Anterior cingulate cortex (tissue), 58 donors: ENCODE measurements around the gene BTG2.
A peak's percentile ranks its signal among the peaks of the same experiment; 100 is the strongest.
"Not testable (repeated sequence)": the region's sequence is repeated elsewhere in the genome, so short reads cannot be mapped to it uniquely, and the experiment has no call there.

Experiments
- DNase-seq, 58 donors: peaks; one replicate each; lab custom pipeline; 2025; lab: John Stamatoyannopoulos, UW

Gene BTG2, protein sequence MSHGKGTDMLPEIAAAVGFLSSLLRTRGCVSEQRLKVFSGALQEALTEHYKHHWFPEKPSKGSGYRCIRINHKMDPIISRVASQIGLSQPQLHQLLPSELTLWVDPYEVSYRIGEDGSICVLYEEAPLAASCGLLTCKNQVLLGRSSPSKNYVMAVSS

GRCh38 chr1:203304919-203305808, at the start of gene BTG2:
TSS of gene BTG2 (plus strand) at chr1:203305519. CDS start at chr1:203305607, 88 bp downstream.
- DNase-seq: peak; percentile 54 to 100 (median 92)

GRCh38 chr1:203256636-203257035, 48.7 kb upstream of the BTG2 start:
- DNase-seq: not testable (repeated sequence)

- DNase-seq: no peak
Observed at GRCh38 chr1:203263496-203263895, 41.8 kb upstream of the BTG2 start.

- peak in 2 of 58 donors; percentile 24 to 39 for DNase-seq
Observed at GRCh38 chr1:203264052-203264501, 41.2 kb upstream of the BTG2 start.

DNA sequence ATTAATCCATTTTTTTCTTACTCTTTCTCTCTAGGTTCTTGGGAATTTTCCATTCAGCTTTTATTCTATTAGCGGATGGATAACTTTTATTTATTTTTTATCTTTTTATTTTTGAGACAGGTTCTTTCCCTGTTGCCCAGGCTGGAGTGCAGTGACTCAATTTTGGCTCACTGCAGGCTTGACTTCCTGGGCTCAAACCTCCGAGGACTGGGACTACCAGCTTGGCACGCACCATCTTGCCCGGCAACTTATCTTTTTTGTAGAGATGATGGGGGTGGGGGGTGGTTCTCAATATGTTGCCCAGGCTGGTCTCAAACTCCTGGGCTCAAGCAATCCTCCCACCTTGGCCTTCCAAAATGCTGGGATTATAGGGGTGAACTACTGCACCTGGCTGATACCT, 39.8 kb upstream of the BTG2 start:
- DNase-seq: no peak

DNA sequence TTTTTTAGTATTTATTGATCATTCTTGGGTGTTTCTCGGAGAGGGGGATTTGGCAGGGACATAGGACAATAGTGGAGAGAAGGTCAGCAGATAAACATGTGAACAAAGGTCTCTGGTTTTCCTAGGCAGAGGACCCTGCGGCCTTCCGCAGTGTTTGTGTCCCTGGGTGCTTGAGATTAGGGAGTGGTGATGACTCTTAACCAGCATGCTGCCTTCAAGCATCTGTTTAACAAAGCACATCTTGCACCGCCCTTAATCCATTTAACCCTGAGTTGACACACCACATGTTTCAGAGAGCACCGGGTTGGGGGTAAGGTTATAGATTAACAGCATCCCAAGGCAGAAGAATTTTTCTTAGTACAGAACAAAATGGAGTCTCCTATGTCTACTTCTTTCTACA, 39.2 kb upstream of the BTG2 start:
- DNase-seq: not testable (repeated sequence)

DNA sequence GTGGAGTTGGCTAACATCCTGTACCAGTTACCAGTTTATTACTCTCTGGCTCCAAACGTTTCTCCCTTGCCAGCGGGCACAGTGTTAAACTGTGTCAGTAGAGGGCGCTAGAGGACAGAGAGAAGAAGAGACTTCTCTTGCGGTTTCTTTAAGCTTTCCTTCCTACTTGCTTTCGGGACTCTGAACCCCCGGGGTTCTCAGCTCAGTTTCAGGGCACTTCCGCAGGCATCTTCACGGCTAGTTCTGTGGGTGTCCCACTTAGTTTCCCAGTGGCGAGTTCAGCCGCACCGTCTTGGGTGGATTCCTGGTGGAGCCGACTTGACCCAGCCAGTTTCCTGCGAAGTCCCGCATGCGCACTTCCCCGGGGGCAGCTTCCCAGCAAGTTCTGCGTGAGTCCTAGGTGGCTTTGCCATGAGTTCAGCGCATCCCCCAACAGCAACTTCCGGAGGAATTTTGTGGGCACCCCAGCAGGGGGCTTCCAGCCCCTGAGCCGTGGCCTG, 37.9 kb upstream of the BTG2 start:
- DNase-seq: peak in 53 of 58 donors; percentile 46 to 88 (median 73)

DNA sequence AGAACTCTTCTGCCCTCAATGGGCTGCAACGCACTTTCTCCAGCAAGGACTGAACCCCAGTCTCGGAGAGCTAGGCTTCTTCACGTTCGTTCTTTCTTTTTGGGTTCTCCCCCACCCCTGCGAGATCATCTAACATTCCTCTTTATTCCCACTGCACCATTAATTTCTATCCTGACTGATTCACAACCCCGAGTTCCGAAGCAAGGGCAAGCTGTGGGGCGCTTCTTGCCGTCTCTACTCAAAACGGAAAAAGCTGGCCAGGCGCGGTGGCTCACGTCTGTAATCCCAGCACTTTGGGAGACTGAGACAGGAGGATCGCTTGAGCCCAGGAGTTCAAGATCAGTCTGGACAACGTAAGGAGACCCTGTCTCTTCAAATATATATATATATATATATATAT, 37.4 kb upstream of the BTG2 start:
- no peak for DNase-seq

- DNase-seq: peak in 21 of 58 donors; percentile 27 to 76 (median 50)
Observed at GRCh38 chr1:203268901-203269653, 36.2 kb upstream of the BTG2 start.

- DNase-seq: no peak
Observed at GRCh38 chr1:203269654-203270020, 35.7 kb upstream of the BTG2 start.

- no peak for DNase-seq
Observed at GRCh38 chr1:203270448-203270847, 34.9 kb upstream of the BTG2 start.

DNA sequence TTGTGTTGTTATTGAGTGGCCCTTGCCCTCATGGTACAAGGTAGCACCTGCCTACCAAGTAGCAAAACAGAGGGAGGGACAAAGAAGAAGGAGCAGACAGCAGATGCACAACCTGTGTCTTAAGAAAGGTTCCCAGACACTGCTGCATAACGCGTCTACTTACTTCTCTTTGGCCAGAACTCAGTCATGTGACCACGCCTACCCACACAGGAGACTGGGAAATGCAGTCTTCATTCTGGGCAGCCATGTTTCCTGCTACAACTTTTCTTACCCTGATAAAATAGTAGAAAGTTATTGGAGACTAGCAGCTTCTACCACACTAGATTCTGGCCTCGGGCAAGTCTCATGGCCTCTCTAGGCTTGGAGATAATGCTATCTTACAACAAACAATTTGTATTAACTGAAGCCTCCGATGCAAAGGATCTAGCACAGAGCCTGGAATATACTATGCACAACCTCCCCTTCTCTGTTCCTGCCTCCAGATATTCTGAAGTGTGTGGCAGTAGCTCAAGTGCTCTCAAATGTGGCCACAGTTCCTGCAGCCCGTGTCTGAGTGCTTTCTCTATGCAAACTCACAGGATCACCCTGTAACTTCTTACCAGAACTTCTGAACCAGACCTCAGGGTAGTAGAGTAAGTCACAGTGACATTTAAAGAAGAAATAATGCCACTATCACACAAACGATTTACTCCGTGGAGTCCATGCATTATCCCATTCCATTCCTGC, 34.1 kb upstream of the BTG2 start:
- DNase-seq: peak in 35 of 58 donors; percentile 17 to 82 (median 52)

DNA sequence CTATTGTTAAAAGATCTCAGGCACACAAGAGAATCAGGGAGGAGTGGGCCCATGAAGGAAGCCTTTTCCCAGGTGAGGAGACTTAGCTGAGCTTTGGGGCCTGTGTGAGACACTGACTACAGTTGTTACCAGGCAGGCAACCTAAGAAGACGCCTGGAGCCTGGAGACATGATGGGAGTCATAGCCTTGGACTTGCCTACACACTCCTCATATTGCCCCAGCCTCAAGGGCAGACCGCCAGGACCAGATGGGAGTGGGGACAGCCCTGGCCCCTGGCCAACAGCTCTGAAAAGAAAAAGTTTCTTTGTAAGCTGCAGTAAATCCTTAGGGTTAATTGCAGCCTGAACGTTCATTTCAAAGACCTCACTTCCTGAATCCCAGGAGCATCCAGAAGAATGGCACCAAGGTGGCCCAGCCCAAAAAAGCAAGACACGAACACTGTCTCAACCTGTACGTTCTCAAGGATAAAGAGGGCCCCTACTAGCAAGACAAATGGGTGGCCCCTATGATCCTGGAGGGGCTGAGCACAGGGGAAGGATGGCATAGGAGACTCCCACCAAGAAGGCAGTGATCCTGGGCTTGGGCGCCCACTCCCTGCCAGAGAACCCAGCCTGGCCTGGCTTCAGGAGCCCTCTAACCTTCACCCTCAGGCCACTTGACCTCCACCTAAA, 33.2 kb upstream of the BTG2 start:
- DNase-seq: peak in 1 of 58 donors; percentile 53

DNA sequence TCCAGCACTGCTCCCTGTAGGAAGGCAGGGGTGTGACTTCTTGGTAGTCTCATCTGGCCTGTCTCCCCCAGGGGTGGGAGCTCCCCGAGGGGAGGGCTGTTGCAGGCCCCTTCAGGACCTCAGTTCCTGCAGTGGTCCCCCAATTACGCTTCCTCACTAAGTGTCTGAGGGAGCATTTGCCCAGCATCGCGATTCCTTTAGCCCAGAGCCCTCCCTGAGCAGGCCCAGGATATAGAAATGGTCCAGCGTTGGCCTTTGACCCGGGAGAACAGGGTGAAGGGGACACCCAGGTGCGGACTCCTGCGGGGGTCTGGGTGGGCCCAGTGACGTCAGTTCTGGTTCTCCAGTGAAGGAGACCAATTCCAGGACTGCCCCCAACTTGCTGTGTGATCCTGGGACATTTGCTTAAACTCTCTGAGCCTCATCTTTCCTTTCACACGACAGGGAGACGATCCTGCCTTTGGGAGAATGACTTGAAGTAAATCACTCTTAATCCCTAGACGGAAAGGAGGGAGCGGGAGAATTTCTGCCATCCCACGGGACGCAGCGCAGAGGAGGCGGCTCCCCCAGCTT, 32.6 kb upstream of the BTG2 start:
- DNase-seq: no peak

DNA sequence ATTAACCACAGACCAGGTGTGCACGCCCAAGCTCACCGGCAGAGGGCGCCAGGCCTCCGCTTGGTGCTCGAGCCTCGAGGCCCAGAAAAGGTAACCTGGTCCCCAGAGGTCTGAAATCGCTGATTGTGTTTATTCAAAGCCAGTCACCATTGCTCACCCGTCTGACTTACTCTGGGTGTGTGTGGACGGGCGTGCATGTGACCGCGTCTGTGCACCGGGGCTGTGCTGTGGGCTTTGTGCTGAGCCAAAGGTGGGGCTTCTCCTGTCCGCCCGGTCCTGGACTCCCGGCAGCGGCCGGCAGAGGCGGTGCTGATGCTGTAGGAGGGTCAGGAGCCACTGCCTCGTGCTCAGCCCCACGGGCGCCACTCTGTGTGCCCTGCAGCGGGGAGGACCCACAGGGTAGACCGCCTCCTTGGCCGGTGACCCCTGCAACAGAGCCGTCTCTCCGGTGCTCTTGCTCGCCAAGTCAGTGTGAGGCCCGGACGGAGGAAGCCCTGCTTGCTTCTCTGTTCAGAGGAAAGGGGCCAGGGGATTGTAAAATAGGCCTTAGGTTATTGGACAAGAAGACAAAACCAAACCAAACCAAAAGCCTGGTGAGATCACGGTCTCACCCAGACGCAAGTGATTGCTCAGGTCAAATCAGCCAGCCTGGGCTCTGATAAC, 32.0 kb upstream of the BTG2 start:
- DNase-seq: peak in 55 of 58 donors; percentile 49 to 92 (median 80)

DNA sequence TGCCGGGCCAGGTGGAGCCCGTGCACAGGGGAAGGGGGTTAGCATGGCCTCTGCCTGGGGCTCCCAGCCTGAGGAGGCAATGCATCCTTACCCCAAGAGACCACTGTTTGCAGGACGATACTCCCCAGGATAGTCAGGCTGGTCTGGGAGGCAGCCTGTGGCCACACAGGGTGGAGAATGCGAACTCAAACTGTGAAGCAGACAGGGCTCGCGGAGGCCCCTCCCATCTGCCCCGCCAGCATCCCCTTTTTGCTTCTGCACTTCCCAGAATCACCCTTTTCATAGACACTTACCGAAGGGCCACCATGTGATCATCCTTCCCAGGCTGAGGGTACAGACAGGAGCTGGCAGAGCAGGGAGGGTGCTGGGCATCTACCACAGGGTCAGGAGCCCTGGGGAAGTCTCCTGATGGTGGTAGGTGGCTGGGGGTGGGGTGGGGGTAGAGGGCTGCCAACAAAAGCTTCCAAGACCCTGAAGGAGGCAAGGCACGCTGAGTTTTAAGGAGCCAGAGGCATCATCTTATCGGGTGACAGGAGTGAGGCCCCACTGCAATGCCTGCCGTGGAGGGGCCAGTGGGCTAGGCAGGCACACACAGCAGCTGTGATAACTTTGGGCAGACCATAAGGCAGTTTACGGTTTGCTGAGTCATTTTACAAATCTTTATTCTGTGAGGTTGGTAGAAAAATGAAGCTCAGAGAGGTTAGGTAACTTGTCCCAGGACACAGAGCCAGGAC, 31.3 kb upstream of the BTG2 start:
- DNase-seq: peak in 29 of 58 donors; percentile 31 to 76 (median 43)

DNA sequence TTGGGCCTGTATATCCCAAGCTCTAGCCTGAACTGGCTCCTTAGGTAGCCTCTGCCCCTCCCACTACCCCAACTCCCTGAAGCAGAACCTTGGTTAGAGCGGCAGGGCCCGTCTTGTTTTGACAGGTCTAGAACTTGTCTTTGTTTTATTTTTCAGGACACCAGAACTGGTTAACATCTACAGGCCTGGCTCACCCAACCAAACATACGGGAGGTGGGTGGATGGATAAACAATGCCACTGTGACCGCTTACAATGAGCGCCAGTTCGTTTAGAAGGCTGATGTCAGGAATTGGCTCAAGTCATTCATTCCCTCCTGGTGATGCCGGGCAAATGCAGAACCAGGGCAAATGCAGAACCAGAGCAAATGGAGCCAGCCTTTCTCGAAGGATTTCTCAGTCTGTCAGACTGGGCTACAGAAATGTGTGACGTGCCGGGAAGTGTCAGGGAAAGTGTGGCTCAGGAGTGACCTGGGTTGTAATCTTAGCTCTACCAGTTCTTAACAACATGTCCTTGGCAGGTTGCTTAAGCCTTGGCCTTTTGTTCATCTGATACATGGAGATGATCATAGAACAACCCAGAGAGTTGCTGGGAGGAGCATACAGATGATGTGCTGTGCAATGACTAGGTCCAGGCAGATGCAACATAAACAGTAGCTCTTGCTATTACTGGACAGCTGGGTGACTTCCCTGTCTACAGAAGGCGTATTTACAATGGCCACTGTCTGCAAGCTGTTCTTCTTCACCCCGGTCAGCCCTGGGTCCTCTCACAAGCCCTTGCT, 30.5 kb upstream of the BTG2 start:
- DNase-seq: peak in 48 of 58 donors; percentile 27 to 91 (median 70)
